GM19351 (cell line): Measurements from ENCODE around the gene PEAR1.
"Not testable (repeated sequence)": the region's sequence is repeated elsewhere in the genome, so short reads cannot be mapped to it uniquely, and the experiment has no call there.

Source experiments
- ATAC-seq: cut with Tn5 transposase; IDR thresholded peaks from one replicate; pipeline ENCODE4 v1.9.1; 2021; ENCODE audit warnings: mild to moderate bottlenecking, moderate library complexity; ENCODE audit not compliant: unreplicated experiment

PEAR1 gene

GRCh38 chr1:156914440-156914856 lies 20.9 kb downstream of the PEAR1 start:
- no peak for ATAC-seq

GRCh38 chr1:156920233-156921052 lies 26.9 kb downstream of the PEAR1 start, which contains the start of gene LRRC71:
Gene LRRC71 (plus strand): TSS chr1:156920632. CDS start chr1:156920804, 172 bp downstream.
- ATAC-seq = no peak

- no peak for ATAC-seq
Observed at GRCh38 chr1:156921053-156921529, 27.6 kb downstream of the PEAR1 start.

GRCh38 chr1:156922986-156923669 lies 29.6 kb downstream of the PEAR1 start:
- ATAC-seq = no peak

- no peak for ATAC-seq
Observed at GRCh38 chr1:156923670-156924477, 30.4 kb downstream of the PEAR1 start.

GRCh38 chr1:156924478-156925153 lies 31.1 kb downstream of the PEAR1 start:
- ATAC-seq = no peak

GRCh38 chr1:156925154-156926010 lies 31.9 kb downstream of the PEAR1 start:
- no peak for ATAC-seq

GRCh38 chr1:156926175-156926574 lies 32.7 kb downstream of the PEAR1 start:
- no peak for ATAC-seq

- ATAC-seq = not testable (repeated sequence)
Observed at GRCh38 chr1:156926695-156927094, 33.2 kb downstream of the PEAR1 start.

- ATAC-seq = no peak
Observed at GRCh38 chr1:156927215-156928042, 33.9 kb downstream of the PEAR1 start.

GRCh38 chr1:156928043-156928602 lies 34.6 kb downstream of the PEAR1 start:
- no peak for ATAC-seq

- no peak for ATAC-seq
Observed at GRCh38 chr1:156929596-156930238, 36.2 kb downstream of the PEAR1 start.

- no peak for ATAC-seq
Observed at GRCh38 chr1:156930483-156930882, 37.0 kb downstream of the PEAR1 start.

GRCh38 chr1:156931211-156931952 lies 37.9 kb downstream of the PEAR1 start:
- no peak for ATAC-seq

GRCh38 chr1:156931974-156932710 lies 38.6 kb downstream of the PEAR1 start:
- no peak for ATAC-seq

- no peak for ATAC-seq
Observed at GRCh38 chr1:156933136-156933535, 39.6 kb downstream of the PEAR1 start.
